HEK293 (cell line): ENCODE data around the gene RABEP2.

Source experiments
- ATF2 ChIP-seq: fragments of 450-650 bp; formaldehyde crosslinking; IDR thresholded peaks from 2 replicates; pipeline ENCODE4 v1.5.1; 2016; ENCODE audit warnings: missing biosample characterization, missing genetic modification characterization, low read depth
- CTCF ChIP-seq: fragments of 450-650 bp; formaldehyde crosslinking; IDR thresholded peaks from 2 replicates; pipeline ENCODE4 v1.5.1; 2016; ENCODE audit warnings: missing biosample characterization, missing genetic modification characterization
- HOXC10 ChIP-seq: sonication (generic); formaldehyde crosslinking; IDR thresholded peaks from 2 replicates; pipeline ENCODE4 v1.8.1; 2023; ENCODE audit warnings: mild to moderate bottlenecking, missing genetic modification reagents
- KLF1 ChIP-seq: fragments of 450-650 bp; formaldehyde crosslinking; IDR thresholded peaks from 2 replicates; pipeline ENCODE4 v1.5.1; 2016; ENCODE audit warnings: missing biosample characterization, missing genetic modification characterization
- PRDM10 ChIP-seq: fragments of 450-650 bp; formaldehyde crosslinking; IDR thresholded peaks from 2 replicates; pipeline ENCODE4 v1.5.1; 2016; ENCODE audit warnings: missing biosample characterization, missing genetic modification characterization
- PRDM2 ChIP-seq: fragments of 450-650 bp; formaldehyde crosslinking; IDR thresholded peaks from 2 replicates; pipeline ENCODE4 v1.5.1; 2016; ENCODE audit warnings: missing biosample characterization, missing genetic modification characterization, borderline replicate concordance
- RBAK ChIP-seq: fragments of 450-650 bp; formaldehyde crosslinking; IDR thresholded peaks from 2 replicates; pipeline ENCODE4 v1.5.1; 2016; ENCODE audit warnings: missing biosample characterization, missing genetic modification characterization
- SP7 ChIP-seq: fragments of 450-650 bp; formaldehyde crosslinking; IDR thresholded peaks from 2 replicates; pipeline ENCODE4 v1.5.1; 2016; ENCODE audit warnings: missing biosample characterization, missing genetic modification characterization
- TCF7L2 ChIP-seq: IDR thresholded peaks from 2 replicates; pipeline ENCODE4 v1.6.1; 2011; ENCODE audit warnings: low read depth, mild to moderate bottlenecking, inconsistent platforms, low read length, moderate library complexity, borderline replicate concordance
- ZBTB10 ChIP-seq: fragments of 450-650 bp; formaldehyde crosslinking; IDR thresholded peaks from 2 replicates; pipeline ENCODE4 v1.5.1; 2016; ENCODE audit warnings: missing biosample characterization, missing genetic modification characterization
- ZBTB49 ChIP-seq: fragments of 450-650 bp; formaldehyde crosslinking; IDR thresholded peaks from 2 replicates; pipeline ENCODE4 v1.5.1; 2016; ENCODE audit warnings: missing biosample characterization, missing genetic modification characterization, low read depth
- ZNF24 ChIP-seq: fragments of 450-650 bp; formaldehyde crosslinking; IDR thresholded peaks from 2 replicates; pipeline ENCODE4 v1.5.1; 2016; ENCODE audit warnings: missing biosample characterization, missing genetic modification characterization
- ZSCAN30 ChIP-seq: fragments of 450-650 bp; IDR thresholded peaks from 2 replicates; pipeline ENCODE4 v1.5.1; 2018; ENCODE audit warnings: missing biosample characterization, mild to moderate bottlenecking, missing genetic modification characterization, moderate library complexity

GRCh38 chr16:28898942-28899341, 26.1 kb downstream of the RABEP2 start:
- no peak for TF ChIP-seq TCF7L2
- TF ChIP-seq ZSCAN30 (tag by site-specific recombination): no peak
- no peak for TF ChIP-seq ZNF24 (tag by site-specific recombination)
- no peak for TF ChIP-seq RBAK (tag by site-specific recombination)
- TF ChIP-seq CTCF: no peak
- no peak for TF ChIP-seq PRDM2 (tag by site-specific recombination)
- TF ChIP-seq ZBTB10 (tag by site-specific recombination): no peak
- no peak for TF ChIP-seq KLF1
- no peak for TF ChIP-seq ZBTB49
- no peak for TF ChIP-seq HOXC10 (CRISPR knock-in tag)
- TF ChIP-seq ATF2 (tag by site-specific recombination): no peak
- TF ChIP-seq PRDM10 (tag by site-specific recombination): no peak
- TF ChIP-seq SP7: no peak
